Stomach (tissue), 9 donors: ENCODE measurements around the gene ZNF763. TPM values are rescaled to one million over a fixed set of nuclear protein-coding genes. Genes with fewer than 3 reads are reported as not detected.

Experiments used
- DNase-seq, 2 donors: peaks; one replicate each; pipeline versions ENCODE4 v3.0.0 to v3.0.0-alpha.2; 2013 to 2019
- H3K27ac ChIP-seq, 5 donors: fragments of 200-600 bp in 4 of 5; sonication (generic) in 4 of 5; one replicate each; pipeline ENCODE4 v1.5.1; 2013 to 2019; ENCODE audit warnings: mild to moderate bottlenecking in 1 of 5, moderate library complexity in 1 of 5
- H3K27me3 ChIP-seq, 3 donors: fragments of 200-600 bp; sonication (generic); one replicate each; pipeline ENCODE4 v1.5.1; 2017 to 2019; ENCODE audit warnings: mixed run types in 1 of 3
- H3K36me3 ChIP-seq, 4 donors: fragments of 200-600 bp; sonication (generic); 1 replicate in 3 of 4; 2 replicates in 1 of 4; pipeline ENCODE4 v1.5.1; 2016 to 2019
- H3K4me1 ChIP-seq, 4 donors: fragments of 200-600 bp; sonication (generic); one replicate each; pipeline ENCODE4 v1.5.1; 2016 to 2019
- H3K4me3 ChIP-seq, 4 donors: fragments of 200-600 bp; sonication (generic) in 3 of 4; one replicate each; pipeline ENCODE4 v1.5.1; 2016 to 2019; ENCODE audit warnings: mild to moderate bottlenecking in 1 of 4
- H3K9me3 ChIP-seq, 4 donors: fragments of 200-600 bp; sonication (generic); one replicate each; pipeline ENCODE4 v1.5.1; 2016 to 2019
- CTCF ChIP-seq, 7 experiments: fragments of 450-650 bp in 4 of 7; fragments of 200-600 bp in 3 of 7; sonication (generic) in 3 of 7; IDR thresholded peaks; one replicate each; pipeline ENCODE4 v1.5.1; 2016 to 2019; ENCODE audit warnings: antibody characterized with exemption in 7 of 7, control low read depth in 2 of 7, mild to moderate bottlenecking in 1 of 7
- EP300 ChIP-seq: sonication (generic); formaldehyde crosslinking; IDR thresholded peaks from one replicate; pipeline ENCODE4 v1.6.1; 2017; ENCODE audit warnings: antibody characterized with exemption
- POLR2A ChIP-seq, 4 donors: fragments of 450-650 bp; IDR thresholded peaks; one replicate each; pipeline ENCODE4 v1.6.1; 2016; ENCODE audit warnings: antibody characterized with exemption in 4 of 4, control low read depth in 2 of 4, mild to moderate bottlenecking in 1 of 4, moderate library complexity in 1 of 4
- POLR2AphosphoS5 ChIP-seq, 3 donors: sonication (generic); formaldehyde crosslinking; IDR thresholded peaks; one replicate each; pipeline ENCODE4 v1.6.1; 2016; ENCODE audit warnings: antibody characterized with exemption in 3 of 3
- WGBS, 5 donors: extraction: QIAGEN DNeasy Blood & Tissue Kit in 3 of 5; methylation state at CpG; one replicate each; pipeline versions ENCODE4 v1.1.5 to v1.1.7; 2013 to 2018; 5-methylcytosine and 5-hydroxymethylcytosine counted together
- intact Hi-C: fragments of 100-400 bp; cut with DNase I; formaldehyde crosslinking; loops from one replicate; pipeline ENCODE4 v1.15.1; 2023; ENCODE audit warnings: low total_unique reads
- polyA plus RNA-seq, 3 donors: library from polyadenylated mRNA; stranded (reverse); fragments of 200-250 nt; gene quantifications; one replicate each; pipeline ENCODE4 v1.2.3, GENCODE V29; 2013
- total RNA-seq, 5 donors: library from RNA; depleted of rRNA; stranded (reverse); fragments of >200 nt; gene quantifications; one replicate each; pipeline versions ENCODE4 v1.1.0 to v1.2.3, GENCODE V29; 2014 to 2016
- donor health status: healthy with polysubstance abuse.
- donor health status: Bipolar disorder and iron deficiency.
- donor health status: healthy.

The ZNF763 gene
- total and polyA plus RNA-seq, 8 donors = 1.3 to 5.7 (median 3.3) TPM; not detected in 1

GRCh38 chr19:11979527-11979926 lies 14.7 kb downstream of the ZNF763 start:
- Histone ChIP-seq H3K36me3 (peaks cover 12 to 52% (median 33%) of the 10 kb centered on the region in 4 donors), H3K9me3 (peaks cover 27 to 84% (median 70%) of the 10 kb centered on the region in 4 donors), H3K27me3 (no peaks in the 10 kb centered on the region), H3K4me3 (no peak overlapping the region), H3K4me1 (no peaks in the 10 kb centered on the region), H3K27ac (no peak overlapping the region)
- WGBS, 5 donors = 86 to 94% (median 92%) methylated on average over 4 of the region's 4 CpGs
- intact Hi-C loops = no loop called here
- no peak for TF ChIP-seq EP300
- no peak for DNase-seq

GRCh38 chr19:11982526-11982925 lies 17.7 kb downstream of the ZNF763 start:
- no peak overlapping the region for H3K4me3 ChIP-seq
- H3K9me3 ChIP-seq = peaks cover 27 to 58% (median 51%) of the 10 kb centered on the region in 4 donors
- H3K4me1 ChIP-seq = peaks cover 0 to 7% (median 4%) of the 10 kb centered on the region in 4 donors
- TF ChIP-seq EP300 (no peak), POLR2A (IDR thresholded peaks at IDR 0.05) (no peak), POLR2AphosphoS5 (IDR thresholded peaks at IDR 0.05) (no peak), CTCF (IDR thresholded peaks at IDR 0.05) (no peak)
- peaks cover 12 to 27% (median 23%) of the 10 kb centered on the region in 4 donors for H3K36me3 ChIP-seq
- DNase-seq = no peak
- H3K27me3 ChIP-seq = no peaks in the 10 kb centered on the region
- intact Hi-C loops = loop anchor here (10.0 kb wide), 1 partner anchor 58 kb away; the partner anchor contains the start of gene ZNF700
- 85 to 94% (median 90%) methylated on average over 4 of the region's 4 CpGs for WGBS, 5 donors
- no peak overlapping the region for H3K27ac ChIP-seq

GRCh38 chr19:11984986-11985385 lies 20.1 kb downstream of the ZNF763 start:
- H3K4me1 ChIP-seq = peaks cover 0 to 22% (median 13%) of the 10 kb centered on the region in 4 donors
- H3K4me3 ChIP-seq = no peak overlapping the region
- DNase-seq = peak in 1 of 2 donors; percentile 13
- no peak for TF ChIP-seq POLR2A (IDR thresholded peaks at IDR 0.05)
- no peak for TF ChIP-seq POLR2AphosphoS5 (IDR thresholded peaks at IDR 0.05)
- H3K27me3 ChIP-seq = no peaks in the 10 kb centered on the region
- no peak overlapping the region for H3K27ac ChIP-seq
- H3K9me3 ChIP-seq = peaks cover 11 to 34% (median 28%) of the 10 kb centered on the region in 4 donors
- peaks cover 0 to 2% (median under 1%) of the 10 kb centered on the region in 4 donors for H3K36me3 ChIP-seq
- intact Hi-C loops = loop anchor here (10.0 kb wide), 1 partner anchor 60 kb away; the partner anchor contains the start of gene ZNF700
- WGBS, 5 donors = 24 to 36% (median 33%) methylated on average over 5 of the region's 5 CpGs

- intact Hi-C loops = loop anchor here (10.0 kb wide), 1 partner anchor 62 kb away; the partner anchor contains the start of gene ZNF700
- DNase-seq = no peak
- H3K9me3 ChIP-seq = peaks cover 0 to 16% (median 10%) of the 10 kb centered on the region in 4 donors
- peak overlapping the region in 2 of 4 donors; percentile 89 to 99 for H3K4me3 ChIP-seq
- H3K4me1 ChIP-seq = peaks cover 0 to 22% (median 13%) of the 10 kb centered on the region in 4 donors
- H3K27ac ChIP-seq = no peak overlapping the region
- no peaks in the 10 kb centered on the region for H3K27me3 ChIP-seq
- H3K36me3 ChIP-seq = no peaks in the 10 kb centered on the region
- WGBS, 5 donors = 90 to 94% (median 92%) methylated on average over 17 of the region's 17 CpGs
- TF ChIP-seq POLR2A (IDR thresholded peaks at IDR 0.05) (no peak), POLR2AphosphoS5 (IDR thresholded peaks at IDR 0.05) (no peak), EP300 (no peak), CTCF (IDR thresholded peaks at IDR 0.05) (no peak)
Observed at GRCh38 chr19:11986754-11987153, 21.9 kb downstream of the ZNF763 start.

- H3K4me3 ChIP-seq = peak overlapping the region; percentile 60 to 99 (median 80)
- peak; percentile 97 for DNase-seq
- TF ChIP-seq POLR2AphosphoS5 (IDR thresholded peaks at IDR 0.05) = peak; percentile 78 to 91 (median 90)
- TF ChIP-seq POLR2A (IDR thresholded peaks at IDR 0.05) = peak in 2 of 4 donors; percentile 46 to 49
- no peak for TF ChIP-seq EP300
- peak in 1 of 7 experiments; percentile 13 for TF ChIP-seq CTCF (IDR thresholded peaks at IDR 0.05)
Observed at GRCh38 chr19:11987405-11988281, 22.8 kb downstream of the ZNF763 start.

More at GRCh38 chr19:11987405-11988281, 22.8 kb downstream of the ZNF763 start:
- no peaks in the 10 kb centered on the region for H3K36me3 ChIP-seq
- H3K4me1 ChIP-seq = peaks cover 0 to 29% (median 15%) of the 10 kb centered on the region in 4 donors
- H3K27ac ChIP-seq = peak overlapping the region; percentile 84 to 97 (median 89)
- peaks cover 0 to 7% (median 2%) of the 10 kb centered on the region in 4 donors for H3K9me3 ChIP-seq
- WGBS, 5 donors = 0 to 1% (median 0%) methylated on average over 39 to 54 of the region's 54 CpGs
- H3K27me3 ChIP-seq = no peaks in the 10 kb centered on the region
- intact Hi-C loops = loop anchor here (10.0 kb wide), 1 partner anchor 63 kb away; the partner anchor contains the start of gene ZNF700
